HG03025 (cell line): ENCODE data around the gene RAX.

Source experiments
- ATAC-seq: cut with Tn5 transposase; IDR thresholded peaks from one replicate; pipeline ENCODE4 v1.9.1; 2021; ENCODE audit warnings: mild to moderate bottlenecking, moderate library complexity; ENCODE audit not compliant: unreplicated experiment, low FRiP score

Gene RAX

DNA sequence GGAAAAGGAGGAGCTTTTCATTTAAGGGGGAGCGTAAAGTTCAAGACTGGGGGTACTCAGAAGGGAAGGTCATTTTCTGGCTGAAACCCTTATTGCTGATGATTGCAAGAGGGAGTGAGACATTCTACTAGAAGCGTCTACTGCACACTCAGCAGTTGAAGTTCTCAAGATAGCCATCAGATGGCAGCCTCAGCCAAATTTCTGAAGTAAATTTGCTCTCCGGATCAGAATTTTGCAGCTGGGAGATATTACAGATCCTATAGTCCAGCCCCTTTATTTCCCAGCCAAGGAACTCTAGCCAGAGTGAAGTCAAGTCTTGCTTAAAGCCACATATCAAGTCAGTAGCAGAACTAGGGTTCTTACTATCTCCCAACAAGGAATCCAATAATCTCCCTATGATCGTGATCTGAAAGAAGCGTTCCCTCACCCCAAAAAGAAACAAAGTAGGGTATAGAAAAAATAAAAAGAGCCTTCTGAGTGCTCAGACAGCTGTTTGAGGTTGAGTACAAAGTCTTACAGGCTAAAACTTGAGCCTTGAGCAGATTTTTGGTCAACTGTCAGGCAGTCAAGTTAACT is 24.0 kb downstream of the RAX start:
- ATAC-seq: no peak

DNA sequence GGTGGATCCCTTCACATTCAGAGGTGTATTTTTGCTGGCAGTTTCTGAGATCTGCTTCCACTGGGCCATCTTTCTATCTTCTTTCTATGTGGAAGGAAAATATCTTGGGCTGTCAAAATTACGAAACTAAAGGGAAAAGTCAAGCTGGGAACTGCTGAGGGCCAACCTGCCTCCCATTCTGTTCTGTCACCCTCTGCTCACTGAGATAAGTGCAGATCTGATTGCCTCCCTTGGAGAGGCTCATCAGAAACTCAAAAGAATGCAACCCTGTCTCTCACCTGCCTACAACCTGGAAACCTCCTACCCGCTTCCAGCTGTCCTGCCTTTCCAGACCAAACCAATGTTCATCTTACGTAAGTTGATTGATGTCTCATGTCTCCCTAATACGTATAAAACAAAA is 26.5 kb downstream of the RAX start:
- ATAC-seq: no peak

DNA sequence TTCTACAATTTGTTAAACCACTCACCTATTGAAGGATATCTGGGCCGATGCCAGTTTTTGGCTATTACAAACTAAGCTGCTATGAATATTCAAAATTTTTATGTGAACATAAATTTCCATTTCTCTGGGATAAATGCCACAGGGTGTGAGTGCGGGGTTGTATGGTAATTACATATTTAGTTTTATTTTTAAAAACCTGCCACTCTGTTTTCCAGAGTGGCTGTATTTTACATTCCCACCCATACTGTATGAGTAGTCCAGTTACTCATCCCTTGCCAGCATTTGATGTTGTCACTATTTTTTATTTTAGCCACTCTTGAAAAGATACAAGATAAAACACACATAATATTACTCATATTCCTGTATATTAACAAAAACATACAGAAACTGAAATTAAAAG is 30.3 kb downstream of the RAX start:
- no peak for ATAC-seq

DNA sequence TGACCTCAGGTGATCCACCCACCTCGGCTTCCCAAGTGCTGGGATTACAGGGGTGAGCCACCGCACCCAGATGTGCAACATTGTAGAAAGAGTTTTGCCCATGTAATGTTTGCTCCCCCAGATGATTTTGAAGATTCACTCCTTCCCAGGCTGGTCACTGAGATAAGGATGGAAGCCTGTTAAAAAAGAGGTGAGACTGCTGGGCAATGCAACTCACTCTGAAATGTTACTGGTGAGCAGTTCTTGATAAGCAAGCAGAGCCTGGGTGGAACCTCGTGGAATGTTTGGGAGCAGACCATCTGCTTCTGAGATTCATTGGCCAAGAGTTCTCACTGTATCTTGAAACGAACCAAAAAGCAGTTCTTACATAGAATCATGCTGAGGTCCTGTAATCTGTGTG is 33.6 kb downstream of the RAX start:
- ATAC-seq: no peak

DNA sequence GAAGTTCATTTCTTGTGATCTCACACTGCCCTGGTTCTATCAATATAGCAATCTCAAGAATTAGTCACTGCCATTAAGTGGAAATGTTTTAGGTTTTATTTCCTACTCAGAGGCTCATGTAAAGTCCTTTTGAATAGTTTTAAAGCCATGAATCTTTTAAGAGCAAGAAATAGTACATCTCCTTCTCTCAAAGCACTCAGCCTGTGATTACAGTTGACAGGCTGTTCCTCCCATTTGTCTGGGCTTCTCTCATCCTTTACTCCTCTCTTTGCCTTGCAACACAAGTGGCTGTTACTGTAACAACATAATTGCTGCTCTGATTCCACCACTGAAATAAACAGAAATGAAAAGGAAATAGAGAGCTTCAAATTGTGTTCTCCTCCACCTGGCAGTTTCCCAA is 34.9 kb downstream of the RAX start:
- no peak for ATAC-seq

DNA sequence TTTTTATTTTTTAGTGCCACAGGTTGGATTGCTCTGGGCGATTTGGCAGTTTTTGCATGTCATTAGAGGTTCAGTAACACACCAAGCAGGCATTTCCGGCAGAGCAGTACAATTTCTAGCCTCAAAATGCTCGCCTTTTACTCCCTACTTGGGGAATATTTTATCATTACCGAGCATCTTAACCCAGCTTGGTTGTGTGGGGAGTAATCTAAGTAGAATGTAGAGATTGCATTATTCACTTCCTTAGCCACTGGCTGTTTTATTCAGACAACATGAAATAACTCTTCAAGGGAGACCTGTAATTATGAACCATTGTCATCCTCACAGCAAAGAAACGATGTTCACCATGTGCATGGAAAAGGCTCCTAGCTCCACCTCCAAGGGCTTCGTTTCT is 40.2 kb downstream of the RAX start:
- ATAC-seq: no peak

DNA sequence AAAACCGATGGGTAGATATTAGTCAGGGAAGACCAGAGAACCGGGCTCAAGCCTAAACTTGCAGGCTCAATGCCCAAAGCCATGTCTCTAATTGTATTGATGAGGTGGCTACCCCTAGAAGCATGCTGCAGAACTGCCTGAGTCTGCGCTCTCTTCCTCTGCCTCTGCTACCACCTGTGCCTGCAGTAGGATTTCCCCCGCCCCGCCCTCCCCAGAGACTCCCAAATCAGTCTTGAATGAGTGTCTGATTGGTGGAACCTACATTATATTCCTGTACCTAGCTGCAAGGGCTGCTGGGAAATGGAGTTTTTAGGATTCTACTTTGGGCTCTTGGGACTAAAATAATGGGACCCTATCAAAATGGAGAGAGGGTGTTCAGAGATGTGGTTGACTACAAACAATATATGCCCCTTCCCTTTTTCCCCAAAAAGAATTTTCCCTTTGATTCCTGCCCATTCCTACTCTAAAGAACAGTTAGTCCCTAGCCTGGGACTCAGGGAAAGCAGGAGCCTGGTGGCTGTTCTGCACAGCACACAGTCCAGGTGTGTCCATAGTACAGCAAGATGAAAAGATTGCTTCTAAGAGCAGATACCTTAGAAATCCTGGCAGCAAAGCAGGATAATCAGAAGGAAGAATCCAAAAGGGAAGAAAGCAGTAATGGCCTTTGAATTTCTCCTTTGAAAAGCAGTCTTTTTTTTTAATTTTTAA is 40.8 kb downstream of the RAX start:
- ATAC-seq: no peak

DNA sequence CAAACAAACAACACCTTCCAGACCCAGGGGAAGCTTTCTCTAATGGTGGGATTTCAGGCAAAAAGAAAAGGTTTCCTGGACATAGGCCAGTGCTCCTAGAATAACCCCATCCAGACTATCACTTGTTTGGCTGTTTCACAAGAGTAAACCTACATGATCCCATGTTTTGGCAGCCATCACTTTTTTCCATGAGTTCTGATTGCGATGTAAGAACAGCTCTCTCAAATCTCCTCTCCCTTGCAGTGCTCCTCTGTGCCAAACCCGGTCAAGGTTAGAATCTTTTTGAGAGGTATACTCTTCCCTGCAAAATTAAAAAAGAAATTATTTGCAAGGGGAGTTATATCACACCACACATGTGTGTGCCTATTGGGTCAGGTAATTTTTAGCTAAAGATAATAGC is 41.4 kb downstream of the RAX start:
- ATAC-seq: no peak

DNA sequence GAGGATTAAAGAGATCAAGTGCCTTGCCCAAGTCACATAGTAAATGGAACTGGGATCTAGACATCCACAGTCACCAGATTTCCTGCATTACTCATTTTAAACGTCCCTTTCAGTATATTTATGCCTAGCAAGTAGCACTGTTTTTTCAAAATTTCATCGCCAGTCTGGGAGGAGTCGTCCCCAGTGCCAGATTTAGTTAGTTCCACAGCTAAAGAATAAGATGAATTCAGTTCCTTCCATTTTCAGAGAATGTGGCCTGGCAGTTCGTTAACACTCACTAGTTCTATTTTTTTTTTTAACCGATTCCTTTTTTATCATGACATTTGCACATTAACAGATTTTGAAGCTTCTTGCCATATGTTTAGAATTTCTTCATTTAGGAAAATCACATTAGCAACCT is 42.1 kb downstream of the RAX start:
- ATAC-seq: no peak

DNA sequence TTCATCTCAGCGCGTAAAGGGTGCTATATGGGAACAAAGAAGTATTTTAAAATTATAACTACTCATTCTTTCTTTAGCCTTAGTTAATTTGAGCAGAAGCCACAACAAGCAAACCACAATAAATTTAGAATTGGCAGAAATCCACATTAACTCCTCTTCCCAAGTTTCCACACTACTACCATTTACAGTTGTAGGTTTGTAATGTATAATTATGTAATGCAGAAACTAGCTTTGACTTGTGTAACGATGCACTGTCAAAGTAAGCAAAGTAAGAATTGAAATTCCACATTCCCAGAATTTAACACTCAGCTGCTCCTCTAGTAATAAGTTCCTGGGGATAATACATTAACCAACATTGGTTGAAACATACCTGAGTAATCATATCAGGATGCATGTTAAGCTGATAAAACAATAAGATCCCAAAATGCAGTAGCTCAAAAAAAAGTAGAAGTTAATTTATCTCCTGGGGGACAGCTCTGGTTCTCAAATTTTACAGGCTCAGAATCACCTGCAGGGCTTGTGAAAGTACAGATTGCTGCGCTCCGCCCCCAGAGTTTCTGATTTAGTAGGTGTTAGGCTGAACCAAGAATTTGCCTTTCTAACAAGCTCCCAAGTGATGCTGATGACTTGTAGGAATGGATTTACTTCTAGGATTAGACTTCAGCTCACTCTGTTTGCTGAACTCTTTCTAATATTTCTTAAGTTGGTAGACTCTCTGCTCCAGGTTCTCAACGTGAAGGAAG is 43.4 kb downstream of the RAX start:
- ATAC-seq: no peak

DNA sequence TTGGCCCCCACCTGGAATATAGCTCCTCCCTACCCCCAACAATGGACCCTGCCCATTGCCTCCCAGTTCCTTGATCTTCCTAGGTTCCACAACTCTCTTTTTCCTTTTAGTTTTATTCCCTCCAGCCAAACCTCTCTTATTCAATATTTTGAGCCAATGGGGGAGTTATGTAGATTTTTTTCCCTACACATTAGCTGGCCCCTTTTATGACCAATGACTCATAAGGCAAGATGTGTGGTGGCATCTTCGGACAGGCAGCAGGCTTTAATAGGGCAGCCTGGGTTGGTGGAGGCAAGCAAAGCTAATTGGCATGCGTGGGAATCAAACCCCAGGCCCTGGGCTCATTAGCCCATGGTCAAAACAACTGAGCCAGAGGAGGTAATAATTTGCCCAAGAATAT is 44.1 kb downstream of the RAX start:
- no peak for ATAC-seq

DNA sequence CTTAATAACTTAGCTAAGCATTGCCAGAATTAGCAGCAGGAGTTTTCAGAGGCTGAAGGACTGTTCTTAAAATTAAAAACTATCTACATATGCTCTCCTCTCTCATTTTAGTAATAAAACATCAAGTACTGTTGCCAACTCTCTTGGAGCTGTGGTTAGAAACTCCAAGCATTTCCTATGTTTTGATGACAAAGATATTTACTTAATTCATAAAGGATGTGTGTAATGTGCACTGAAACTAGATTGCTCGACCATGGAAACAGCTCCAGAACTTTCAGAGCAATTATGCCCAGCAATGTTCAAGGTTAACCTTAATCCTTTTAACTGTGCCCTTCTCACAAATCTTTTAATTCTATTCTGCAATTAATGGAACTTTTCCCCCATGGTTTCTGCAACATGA is 44.9 kb downstream of the RAX start:
- ATAC-seq: no peak

DNA sequence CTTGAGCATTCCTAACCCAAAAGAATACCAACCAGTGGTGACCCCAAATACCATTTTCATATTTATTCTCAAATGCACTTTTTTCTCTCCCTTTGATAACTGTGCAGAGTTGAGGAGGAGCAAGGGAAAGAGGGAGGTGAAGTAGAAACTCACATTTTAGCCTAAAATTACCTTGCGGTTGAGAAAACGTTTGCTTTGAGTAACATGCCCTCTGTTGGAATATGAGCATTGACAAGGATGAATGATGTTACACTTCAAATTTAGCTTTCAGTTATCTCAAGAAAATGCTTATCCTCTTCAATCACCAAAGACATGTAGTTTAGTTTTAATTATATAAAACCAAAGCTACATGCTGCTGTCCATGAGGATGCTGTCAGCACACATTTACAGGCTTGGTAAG is 50.9 kb downstream of the RAX start:
- no peak for ATAC-seq

DNA sequence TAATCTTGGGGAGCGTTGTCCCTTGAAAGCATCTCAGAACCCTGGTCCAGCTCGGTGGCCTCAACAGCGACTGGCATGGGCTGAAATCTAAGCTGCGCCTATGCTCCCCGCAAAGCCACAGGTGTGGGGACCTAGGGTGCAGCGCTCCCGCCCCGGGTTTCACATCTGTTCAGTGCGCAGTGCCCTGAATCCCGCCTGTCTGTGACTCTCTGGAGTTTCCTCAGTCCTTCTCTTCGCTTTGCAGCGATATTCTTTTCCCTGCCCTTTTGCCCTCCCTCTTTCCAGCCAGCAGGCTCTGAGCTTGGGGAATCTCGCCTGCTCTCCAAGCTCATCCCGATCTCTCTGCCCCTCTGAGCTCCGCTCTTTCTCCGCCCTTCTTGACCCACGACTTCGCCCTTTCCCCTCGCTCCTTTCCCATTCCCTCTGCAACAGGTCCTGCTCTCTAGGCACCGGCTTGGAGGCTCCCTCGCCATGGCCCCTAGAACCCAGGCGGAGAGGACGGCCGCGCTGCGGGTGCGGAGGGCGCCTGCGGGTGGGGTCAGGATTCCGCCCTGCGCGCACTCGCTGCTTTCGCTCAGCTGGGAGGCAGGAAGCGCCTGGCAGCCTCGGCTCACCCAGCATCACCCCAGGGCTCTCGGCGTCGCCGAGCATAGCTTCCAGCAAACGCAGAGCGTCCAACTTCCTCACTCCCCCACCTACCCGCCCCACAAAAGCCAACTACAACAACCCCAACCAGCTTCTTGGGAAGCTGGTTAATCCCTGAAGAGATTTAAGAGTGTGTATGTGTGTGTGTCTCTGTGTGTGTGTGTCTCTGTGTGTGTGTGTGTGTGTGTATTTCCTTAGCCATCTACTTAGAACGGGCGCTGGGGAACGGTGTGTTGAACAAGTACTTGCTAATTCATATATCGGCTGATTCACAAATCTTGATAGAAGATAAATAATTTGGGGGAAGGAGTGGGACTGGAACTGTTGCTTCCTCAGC is 52.2 kb downstream of the RAX start:
- ATAC-seq: no peak

DNA sequence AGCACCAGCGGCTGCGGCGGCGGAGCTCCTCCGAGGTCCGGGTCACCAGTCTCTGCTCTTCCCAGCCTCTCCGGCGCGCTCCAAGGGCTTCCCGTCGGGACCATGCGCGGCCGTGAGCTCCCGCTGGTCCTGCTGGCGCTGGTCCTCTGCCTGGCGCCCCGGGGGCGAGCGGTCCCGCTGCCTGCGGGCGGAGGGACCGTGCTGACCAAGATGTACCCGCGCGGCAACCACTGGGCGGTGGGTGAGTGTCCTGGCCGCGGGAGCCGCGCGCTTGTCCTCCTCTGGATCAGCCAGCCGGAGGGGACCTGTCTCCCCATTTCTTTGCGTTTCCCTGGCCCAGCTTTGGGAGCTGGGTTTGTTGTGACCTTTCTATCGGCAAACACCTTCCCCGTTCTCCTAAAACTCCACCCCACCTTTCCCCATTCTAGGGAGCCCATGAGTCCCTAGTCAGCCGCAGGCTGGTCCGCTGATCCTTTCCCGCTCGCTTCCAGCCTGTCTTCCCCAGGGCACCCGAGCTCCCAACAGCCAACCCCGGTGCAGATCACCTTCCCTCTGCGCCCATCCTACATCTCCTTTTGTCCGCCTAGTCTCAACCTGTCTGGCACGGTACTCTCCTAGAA is 53.0 kb downstream of the RAX start:
- no peak for ATAC-seq

DNA sequence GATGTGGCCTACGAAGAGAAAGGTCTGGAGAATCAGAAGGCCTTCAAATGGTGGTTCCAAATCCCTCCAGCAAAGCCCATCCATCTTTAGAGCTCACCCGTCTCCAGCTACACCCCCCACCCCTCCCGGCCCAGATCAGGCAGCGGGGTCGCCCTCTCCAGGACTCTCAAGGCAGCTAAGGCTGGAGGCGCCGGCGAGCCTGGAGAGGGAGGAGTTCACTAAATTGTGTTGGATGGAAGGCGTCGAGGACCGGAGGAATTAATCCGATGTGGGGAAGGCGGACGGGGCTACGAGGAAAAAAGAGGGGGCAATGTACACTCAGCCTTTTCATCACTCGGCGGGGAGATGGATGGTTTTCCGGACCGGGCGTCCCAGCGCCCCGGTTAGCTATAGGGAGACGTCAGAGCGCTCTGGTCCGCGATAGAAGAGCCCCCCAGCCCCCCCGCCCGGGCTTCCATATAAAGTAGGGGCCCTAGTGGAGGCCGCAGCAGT is 53.5 kb downstream of the RAX start, which contains the start of gene GRP:
Gene GRP, plus strand, starts transcription at position 487 of the 492 bp plus-strand sequence. CDS start 108 bp downstream, outside the sequence.
- ATAC-seq: no peak

DNA sequence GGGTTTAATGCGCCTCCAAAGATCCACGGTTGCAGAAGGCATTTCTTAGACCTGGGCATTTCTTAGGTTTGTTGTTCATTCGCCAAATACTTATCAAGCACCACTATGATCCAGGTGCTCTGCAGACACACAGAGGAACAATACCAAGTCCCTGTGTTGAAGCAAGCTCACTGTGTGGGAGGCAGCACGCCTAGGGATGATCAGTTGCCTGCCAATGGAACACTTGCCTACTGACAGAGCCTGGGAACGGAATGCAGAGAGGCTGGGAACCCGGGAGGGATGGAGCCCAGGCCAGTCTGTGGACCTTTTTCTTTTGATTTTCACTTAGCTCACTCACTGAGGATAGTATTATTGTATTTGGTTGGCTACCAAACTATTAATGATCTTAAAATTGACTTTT is 55.2 kb downstream of the RAX start:
- no peak for ATAC-seq
